HG02852 (cell line): ENCODE data around the gene LGALS8.
"Not testable (repeated sequence)": the region's sequence is repeated elsewhere in the genome, so short reads cannot be mapped to it uniquely, and the experiment has no call there.

Experiments
- ATAC-seq: cut with Tn5 transposase; IDR thresholded peaks from one replicate; pipeline ENCODE4 v1.9.1; 2021; ENCODE audit warnings: mild to moderate bottlenecking, moderate library complexity; ENCODE audit not compliant: unreplicated experiment

The LGALS8 gene

DNA sequence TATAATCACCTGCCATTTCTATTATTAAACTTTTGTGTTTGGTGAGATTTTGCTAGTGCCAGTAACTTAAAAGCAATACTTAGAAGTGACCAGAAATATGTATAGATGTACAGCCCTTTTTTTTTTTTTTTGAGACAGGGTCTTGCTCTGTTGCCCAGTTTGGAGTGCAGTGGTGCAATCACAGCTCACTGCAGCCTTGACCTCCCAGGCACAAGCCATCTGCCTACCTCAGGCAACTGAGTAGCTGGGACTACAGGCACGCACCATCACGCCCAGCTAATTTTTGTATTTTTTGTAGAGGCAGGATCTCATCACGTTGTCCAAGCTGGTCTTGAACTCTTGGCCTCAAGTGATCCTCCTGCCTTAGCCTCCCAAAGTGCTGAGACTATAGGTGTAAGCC lies 56.6 kb downstream of the LGALS8 start:
- ATAC-seq: not testable (repeated sequence)

DNA sequence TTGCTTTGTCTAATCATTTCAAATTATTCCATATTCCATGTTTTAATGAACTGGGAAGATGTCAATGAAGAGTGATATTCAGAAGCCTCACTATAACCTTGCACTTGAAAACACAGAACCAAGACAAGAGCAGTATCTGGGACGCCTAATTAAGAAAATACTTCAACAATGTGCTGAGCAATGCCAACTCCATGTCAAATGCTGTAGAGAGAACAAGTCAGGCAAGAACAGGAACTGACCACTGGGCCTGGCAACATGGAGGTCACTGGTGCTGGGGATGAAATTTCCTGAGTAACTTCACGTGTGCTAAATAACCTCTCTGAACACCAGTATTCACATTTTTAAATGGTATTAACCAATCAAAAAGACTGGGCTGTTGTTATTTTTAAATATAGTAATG lies 57.7 kb downstream of the LGALS8 start:
- ATAC-seq: no peak

DNA sequence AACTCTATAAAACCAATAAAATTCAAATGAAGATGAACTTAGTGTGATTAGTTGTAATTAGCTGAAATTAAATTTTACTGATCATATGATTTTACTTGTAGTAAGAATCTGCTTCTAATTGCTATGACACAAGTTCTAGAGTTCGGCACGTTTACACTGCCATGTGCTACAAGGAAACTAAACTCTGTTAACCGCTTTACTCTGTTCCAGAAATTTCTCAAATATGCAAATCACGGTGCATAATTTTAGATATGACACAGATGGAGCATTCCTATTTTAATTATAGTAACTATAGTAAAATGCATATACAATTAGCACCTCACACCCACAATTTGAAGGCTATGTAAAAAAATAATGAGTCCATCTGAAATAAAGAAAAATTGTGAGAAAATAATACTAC lies 65.7 kb downstream of the LGALS8 start:
- no peak for ATAC-seq

DNA sequence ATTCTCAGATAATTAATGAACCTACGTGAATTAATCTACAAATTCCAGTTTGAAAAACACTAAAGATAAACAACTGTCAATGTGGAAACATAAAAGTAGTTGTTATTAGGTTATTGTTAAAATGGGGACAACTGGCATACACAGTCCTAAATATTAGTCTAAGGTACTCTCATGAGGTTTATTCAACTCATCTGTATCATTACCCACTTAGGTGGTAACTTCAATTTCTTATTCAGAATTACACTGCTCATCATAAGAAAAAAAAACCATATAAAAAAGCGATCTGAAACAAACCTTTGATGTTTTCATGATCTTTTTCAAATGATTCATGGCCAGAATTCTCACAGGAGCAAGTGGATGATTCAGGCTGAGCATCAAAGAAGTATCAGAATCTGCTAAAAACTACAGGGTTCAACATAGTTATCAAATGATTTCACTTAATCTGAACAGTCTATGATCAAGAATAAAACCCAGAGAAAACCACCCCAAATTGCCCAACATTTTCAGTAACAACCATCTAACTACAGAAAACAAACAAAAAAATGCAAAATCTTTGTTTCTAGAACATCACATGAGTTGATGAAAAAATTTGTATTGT lies 66.9 kb downstream of the LGALS8 start:
- ATAC-seq: no peak

DNA sequence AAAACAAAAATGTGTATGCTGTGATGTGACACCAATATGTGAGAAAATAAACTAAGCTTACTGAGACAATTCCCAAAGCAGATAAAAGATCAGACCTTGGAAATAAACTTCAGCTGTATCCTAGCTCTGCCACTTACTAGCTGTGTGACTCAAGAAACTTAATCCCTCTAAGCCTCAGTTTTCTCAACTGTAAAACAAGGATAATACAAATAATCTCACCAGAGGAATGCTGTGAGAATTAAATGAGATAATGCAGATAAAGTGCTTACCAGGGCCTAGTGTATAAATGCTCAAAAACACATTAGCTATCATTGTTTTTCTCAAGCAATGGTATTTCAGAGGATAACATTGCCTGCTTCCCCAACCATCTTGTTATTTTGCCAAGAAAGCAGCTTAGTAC lies 78.4 kb downstream of the LGALS8 start:
- no peak for ATAC-seq
